Measurements from ENCODE around the gene RPS15.

RPS15 gene

DNA sequence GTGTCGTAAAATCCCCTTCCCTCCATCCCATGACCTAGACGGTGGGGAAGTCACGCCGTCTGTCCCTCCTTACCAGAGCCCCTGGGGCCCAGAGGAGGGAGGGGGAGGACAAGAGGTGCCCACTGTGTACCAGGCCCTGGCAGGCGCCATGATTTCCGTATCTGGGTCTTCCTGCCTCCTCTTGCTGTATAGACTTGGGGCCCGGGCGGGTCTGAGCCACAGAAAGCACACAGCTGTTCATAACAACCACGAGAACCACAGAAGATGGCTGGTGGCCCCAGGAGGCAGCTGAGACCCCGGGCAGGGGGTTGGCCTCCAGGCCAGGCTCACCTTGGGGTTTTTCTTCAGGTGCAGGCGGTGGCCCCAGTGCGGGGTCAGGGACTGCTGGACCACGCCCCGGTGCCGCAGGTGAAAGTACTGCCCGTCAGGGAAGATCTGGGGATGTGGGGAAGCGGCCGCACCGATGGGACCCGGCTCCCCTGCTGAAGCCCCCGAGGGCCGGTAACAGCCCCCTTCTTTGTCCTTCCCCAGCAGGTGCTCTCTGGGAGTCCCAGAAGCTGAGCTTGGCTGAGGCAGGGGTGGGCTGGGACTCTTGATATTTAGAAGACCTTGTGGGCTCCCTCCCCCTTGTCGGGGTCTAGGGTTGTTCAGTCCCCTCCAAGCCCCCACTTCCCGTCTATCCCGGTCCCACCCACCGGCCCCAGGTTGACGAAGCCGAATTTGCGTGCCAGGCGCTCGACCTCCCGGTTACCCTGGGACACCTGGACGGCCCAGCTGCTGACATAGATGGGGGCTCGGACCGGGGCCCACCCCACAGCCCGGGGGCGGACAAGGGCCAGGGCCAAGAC, 51.5 kb downstream of the RPS15 start:
- DNase-seq, result no peak
